K562 (cell line): ENCODE results near the gene RITA1. TPM values are rescaled to one million over a fixed set of nuclear protein-coding genes. Genes with fewer than 3 reads are reported as not detected.

Experiments used
- ESRRA ChIP-seq: fragments of 450-650 bp; IDR thresholded peaks from 2 replicates; pipeline ENCODE4 v1.6.1; 2014; ENCODE audit warnings: low read depth, mild to moderate bottlenecking, moderate library complexity, borderline replicate concordance
- HNRNPL ChIP-seq: fragments of 200-400 bp; formaldehyde crosslinking; IDR thresholded peaks from 2 replicates; pipeline ENCODE4 v1.6.1; 2017; ENCODE audit warnings: low read depth, mild to moderate bottlenecking, low read length
- JUND ChIP-seq, 2 experiments: IDR thresholded peaks; 2 replicates in 1 of 2; 3 replicates in 1 of 2; pipeline ENCODE4 v1.6.1; 2011; ENCODE audit warnings: borderline replicate concordance in 2 of 2, low read depth in 2 of 2, low read length in 2 of 2, improper control_type of control experiment in 1 of 2, missing biosample characterization in 1 of 2, missing genetic modification characterization in 1 of 2, missing genetic modification reagents in 1 of 2
- MCM2 ChIP-seq: fragments of 450-650 bp; IDR thresholded peaks from 2 replicates; pipeline ENCODE4 v1.6.1; 2017; ENCODE audit warnings: low read depth, mild to moderate bottlenecking
- NCOA1 ChIP-seq: fragments of 450-650 bp; IDR thresholded peaks from 2 replicates; pipeline ENCODE4 v1.6.1; 2016; ENCODE audit warnings: low read depth
- NCOA2 ChIP-seq, 2 experiments: fragments of 450-650 bp; IDR thresholded peaks; 2 replicates each; pipeline ENCODE4 v1.6.1; 2018; ENCODE audit warnings: mild to moderate bottlenecking in 2 of 2, moderate library complexity in 1 of 2; ENCODE audit not compliant: partially characterized antibody in 2 of 2
- NFRKB ChIP-seq: fragments of 450-650 bp; IDR thresholded peaks from 2 replicates; pipeline ENCODE4 v1.6.1; 2016; ENCODE audit warnings: low read depth
- NR2F6 ChIP-seq: fragments of 450-650 bp; formaldehyde crosslinking; IDR thresholded peaks from 2 replicates; pipeline ENCODE4 v1.4.0; 2020; ENCODE audit warnings: mild to moderate bottlenecking
- NUFIP1 ChIP-seq: fragments of 450-650 bp; IDR thresholded peaks from 2 replicates; pipeline ENCODE4 v1.6.1; 2018; ENCODE audit not compliant: partially characterized antibody
- POLR2AphosphoS5 ChIP-seq: IDR thresholded peaks from 2 replicates; pipeline ENCODE4 v1.6.1; 2011; ENCODE audit warnings: mild to moderate bottlenecking, low read depth, low read length, moderate library complexity; ENCODE audit not compliant: control insufficient read depth, insufficient read depth
- RAD21 ChIP-seq, 2 experiments: fragments of 250-450 bp in 1 of 2; fragments of 450-650 bp in 1 of 2; sonication (Bioruptor Pico) in 1 of 2; formaldehyde crosslinking in 1 of 2; IDR thresholded peaks in 1 of 2; conservative IDR thresholded peaks in 1 of 2; 2 replicates each; pipeline versions ENCODE4 v1.4.0 to v1.8.0; 2020 to 2022; ENCODE audit warnings: mild to moderate bottlenecking in 2 of 2, moderate library complexity in 1 of 2
- RBM17 ChIP-seq: fragments of 200-400 bp; formaldehyde crosslinking; IDR thresholded peaks from 2 replicates; pipeline ENCODE4 v1.6.1; 2017; ENCODE audit warnings: low read depth, mild to moderate bottlenecking, low read length, borderline replicate concordance
- SOX6 ChIP-seq: fragments of 450-650 bp; IDR thresholded peaks from 2 replicates; pipeline ENCODE4 v1.6.1; 2014; ENCODE audit warnings: mild to moderate bottlenecking
- ZBTB7A ChIP-seq: IDR thresholded peaks from 2 replicates; pipeline ENCODE4 v1.6.1; 2011; ENCODE audit warnings: low read depth, mild to moderate bottlenecking, low read length, moderate library complexity, borderline replicate concordance; ENCODE audit not compliant: control insufficient read depth
- ZBTB8A ChIP-seq: fragments of 450-650 bp; IDR thresholded peaks from 2 replicates; pipeline ENCODE4 v1.6.1; 2018; ENCODE audit warnings: mild to moderate bottlenecking, moderate library complexity; ENCODE audit not compliant: partially characterized antibody
- ZNF311 ChIP-seq: fragments of 250-450 bp; sonication (Bioruptor Pico); IDR thresholded peaks from 2 replicates; pipeline ENCODE4 v1.4.0; 2020; ENCODE audit warnings: mild to moderate bottlenecking, moderate library complexity
- polyA plus RNA-seq, 8 experiments: library from polyadenylated mRNA; depleted of rRNA in 4 of 8; stranded (reverse) in 5 of 8; unstranded in 3 of 8; fragments of >200 nt; fragmentation: Nextera tagmentation in 2 of 8; fragmentation: Illumina TruSeq in 1 of 8; extraction: Ambion mirVana in 2 of 8; extraction: Trizol in 1 of 8; gene quantifications; 2 replicates each; pipeline versions ENCODE4 v1.2.1 to v1.2.3, GENCODE V29; 2011 to 2014; ENCODE audit warnings: inconsistent platforms in 1 of 8, missing spikeins in 1 of 8
- total RNA-seq, 7 experiments: library from RNA; depleted of rRNA in 6 of 7; stranded (reverse); fragments of >200 nt in 6 of 7; fragmentation: Illumina TruSeq in 2 of 7; extraction: Trizol in 2 of 7; gene quantifications; 2 replicates each; pipeline versions ENCODE4 v1.2.1 to v1.2.3, GENCODE V29; 2011 to 2021; ENCODE audit warnings: low replicate concordance in 1 of 7
- TF ChIP-seq, protein P1 (sequence below), 2 experiments: fragments of 450-650 bp; conservative IDR thresholded peaks; 2 replicates each; pipeline ENCODE4 v1.6.1; 2017; ENCODE audit warnings: mild to moderate bottlenecking in 2 of 2, moderate library complexity in 2 of 2
- TF ChIP-seq, protein P2 (sequence below): fragments of 450-650 bp; formaldehyde crosslinking; IDR thresholded peaks from 2 replicates; pipeline ENCODE4 v1.4.0; 2020; ENCODE audit warnings: mild to moderate bottlenecking, moderate library complexity
- TF ChIP-seq, protein P3 (sequence below): sonication (generic); formaldehyde crosslinking; IDR thresholded peaks from 2 replicates; pipeline ENCODE4 v1.8.0; 2022; ENCODE audit warnings: missing genetic modification reagents, mild to moderate bottlenecking, borderline replicate concordance
- TF ChIP-seq, protein P4 (sequence below): fragments of 450-650 bp; formaldehyde crosslinking; IDR thresholded peaks from 2 replicates; pipeline ENCODE4 v1.4.0; 2022; ENCODE audit warnings: missing genetic modification characterization
- TF ChIP-seq, protein P5 (sequence below): fragments of 450-650 bp; IDR thresholded peaks from 2 replicates; pipeline ENCODE4 v1.6.1; 2016; ENCODE audit warnings: borderline replicate concordance

Gene RITA1
- total and polyA plus RNA-seq, 9 of the 15 experiments (the other 6 are each of a cell fraction or from before 2014, with no cell fraction given): 2.8 to 40.4 (median 18.0) TPM

DNA sequence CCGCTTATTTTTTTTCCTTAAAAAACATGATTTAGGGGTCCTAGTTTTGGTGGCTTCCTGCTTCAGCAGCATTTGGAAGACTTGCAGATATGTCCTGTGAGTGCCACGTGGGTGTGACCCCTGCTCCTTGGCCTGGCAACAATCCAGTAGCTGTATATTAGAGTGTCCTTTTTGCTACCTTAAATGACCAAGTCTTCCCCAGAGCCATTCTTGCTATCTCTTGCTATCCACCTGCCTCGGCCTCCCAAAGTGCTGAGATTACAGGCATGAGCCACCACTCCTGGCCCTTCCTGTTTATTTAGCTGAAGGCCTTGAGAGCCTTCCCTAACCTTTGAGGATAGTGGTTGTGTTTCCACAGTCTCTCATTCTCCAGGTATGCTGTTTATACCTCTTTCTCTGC is 52.8 kb downstream of the RITA1 start (continued):
- TF ChIP-seq, protein P1, sequence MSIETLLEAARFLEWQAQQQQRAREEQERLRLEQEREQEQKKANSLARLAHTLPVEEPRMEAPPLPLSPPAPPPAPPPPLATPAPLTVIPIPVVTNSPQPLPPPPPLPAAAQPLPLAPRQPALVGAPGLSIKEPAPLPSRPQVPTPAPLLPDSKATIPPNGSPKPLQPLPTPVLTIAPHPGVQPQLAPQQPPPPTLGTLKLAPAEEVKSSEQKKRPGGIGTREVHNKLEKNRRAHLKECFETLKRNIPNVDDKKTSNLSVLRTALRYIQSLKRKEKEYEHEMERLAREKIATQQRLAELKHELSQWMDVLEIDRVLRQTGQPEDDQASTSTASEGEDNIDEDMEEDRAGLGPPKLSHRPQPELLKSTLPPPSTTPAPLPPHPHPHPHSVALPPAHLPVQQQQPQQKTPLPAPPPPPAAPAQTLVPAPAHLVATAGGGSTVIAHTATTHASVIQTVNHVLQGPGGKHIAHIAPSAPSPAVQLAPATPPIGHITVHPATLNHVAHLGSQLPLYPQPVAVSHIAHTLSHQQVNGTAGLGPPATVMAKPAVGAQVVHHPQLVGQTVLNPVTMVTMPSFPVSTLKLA (conservative IDR thresholded peaks at IDR 0.05): peak; percentile 62 to 73
- TF ChIP-seq JUND (IDR thresholded peaks at IDR 0.05; ENCODE audit: borderline replicate concordance, low read depth, low read length) (peak; percentile 52), JUND (tag; IDR thresholded peaks at IDR 0.05; ENCODE audit: borderline replicate concordance, low read depth, low read length) (no peak), RBM17 (no peak), MCM2 (no peak), ZNF311 (CRISPR knock-in tag) (no peak), NCOA2 (IDR thresholded peaks at IDR 0.05; ENCODE audit: partially characterized antibody in 2 of 2) (no peak), HNRNPL (no peak), NR2F6 (CRISPR knock-in tag) (no peak), NUFIP1 (no peak), RAD21 (CRISPR knock-in tag; conservative IDR thresholded peaks at IDR 0.05 in 1 of 2, IDR thresholded peaks at IDR 0.05 in 1 of 2) (no peak; a peak in 1 of 4 replicates), ZBTB7A (no peak), NFRKB (no peak), ESRRA (no peak; the same call in 1 of the 2 replicates), POLR2AphosphoS5 (peak; percentile 49; the same call in 1 of the 2 replicates), NCOA1 (peak; percentile 30; the same call in 1 of the 2 replicates), SOX6 (peak; percentile 28; the same call in 1 of the 2 replicates), ZBTB8A (no peak)
- TF ChIP-seq, protein P2, sequence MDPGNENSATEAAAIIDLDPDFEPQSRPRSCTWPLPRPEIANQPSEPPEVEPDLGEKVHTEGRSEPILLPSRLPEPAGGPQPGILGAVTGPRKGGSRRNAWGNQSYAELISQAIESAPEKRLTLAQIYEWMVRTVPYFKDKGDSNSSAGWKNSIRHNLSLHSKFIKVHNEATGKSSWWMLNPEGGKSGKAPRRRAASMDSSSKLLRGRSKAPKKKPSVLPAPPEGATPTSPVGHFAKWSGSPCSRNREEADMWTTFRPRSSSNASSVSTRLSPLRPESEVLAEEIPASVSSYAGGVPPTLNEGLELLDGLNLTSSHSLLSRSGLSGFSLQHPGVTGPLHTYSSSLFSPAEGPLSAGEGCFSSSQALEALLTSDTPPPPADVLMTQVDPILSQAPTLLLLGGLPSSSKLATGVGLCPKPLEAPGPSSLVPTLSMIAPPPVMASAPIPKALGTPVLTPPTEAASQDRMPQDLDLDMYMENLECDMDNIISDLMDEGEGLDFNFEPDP (CRISPR knock-in tag): no peak
- TF ChIP-seq, protein P3, sequence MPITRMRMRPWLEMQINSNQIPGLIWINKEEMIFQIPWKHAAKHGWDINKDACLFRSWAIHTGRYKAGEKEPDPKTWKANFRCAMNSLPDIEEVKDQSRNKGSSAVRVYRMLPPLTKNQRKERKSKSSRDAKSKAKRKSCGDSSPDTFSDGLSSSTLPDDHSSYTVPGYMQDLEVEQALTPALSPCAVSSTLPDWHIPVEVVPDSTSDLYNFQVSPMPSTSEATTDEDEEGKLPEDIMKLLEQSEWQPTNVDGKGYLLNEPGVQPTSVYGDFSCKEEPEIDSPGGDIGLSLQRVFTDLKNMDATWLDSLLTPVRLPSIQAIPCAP: no peak
- TF ChIP-seq, protein P4, sequence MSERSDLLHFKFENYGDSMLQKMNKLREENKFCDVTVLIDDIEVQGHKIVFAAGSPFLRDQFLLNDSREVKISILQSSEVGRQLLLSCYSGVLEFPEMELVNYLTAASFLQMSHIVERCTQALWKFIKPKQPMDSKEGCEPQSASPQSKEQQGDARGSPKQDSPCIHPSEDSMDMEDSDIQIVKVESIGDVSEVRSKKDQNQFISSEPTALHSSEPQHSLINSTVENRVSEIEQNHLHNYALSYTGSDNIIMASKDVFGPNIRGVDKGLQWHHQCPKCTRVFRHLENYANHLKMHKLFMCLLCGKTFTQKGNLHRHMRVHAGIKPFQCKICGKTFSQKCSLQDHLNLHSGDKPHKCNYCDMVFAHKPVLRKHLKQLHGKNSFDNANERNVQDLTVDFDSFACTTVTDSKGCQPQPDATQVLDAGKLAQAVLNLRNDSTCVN (CRISPR knock-in tag): no peak
- TF ChIP-seq, protein P5, sequence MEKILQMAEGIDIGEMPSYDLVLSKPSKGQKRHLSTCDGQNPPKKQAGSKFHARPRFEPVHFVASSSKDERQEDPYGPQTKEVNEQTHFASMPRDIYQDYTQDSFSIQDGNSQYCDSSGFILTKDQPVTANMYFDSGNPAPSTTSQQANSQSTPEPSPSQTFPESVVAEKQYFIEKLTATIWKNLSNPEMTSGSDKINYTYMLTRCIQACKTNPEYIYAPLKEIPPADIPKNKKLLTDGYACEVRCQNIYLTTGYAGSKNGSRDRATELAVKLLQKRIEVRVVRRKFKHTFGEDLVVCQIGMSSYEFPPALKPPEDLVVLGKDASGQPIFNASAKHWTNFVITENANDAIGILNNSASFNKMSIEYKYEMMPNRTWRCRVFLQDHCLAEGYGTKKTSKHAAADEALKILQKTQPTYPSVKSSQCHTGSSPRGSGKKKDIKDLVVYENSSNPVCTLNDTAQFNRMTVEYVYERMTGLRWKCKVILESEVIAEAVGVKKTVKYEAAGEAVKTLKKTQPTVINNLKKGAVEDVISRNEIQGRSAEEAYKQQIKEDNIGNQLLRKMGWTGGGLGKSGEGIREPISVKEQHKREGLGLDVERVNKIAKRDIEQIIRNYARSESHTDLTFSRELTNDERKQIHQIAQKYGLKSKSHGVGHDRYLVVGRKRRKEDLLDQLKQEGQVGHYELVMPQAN: no peak
